ENCODE data around the gene KCNK10. TPM values are rescaled to one million over a fixed set of nuclear protein-coding genes. Genes with fewer than 3 reads are reported as not detected.

Gene KCNK10
- polyA plus RNA-seq, 2 of the 4 experiments (the other 2 are of a cell fraction) = not detected

DNA sequence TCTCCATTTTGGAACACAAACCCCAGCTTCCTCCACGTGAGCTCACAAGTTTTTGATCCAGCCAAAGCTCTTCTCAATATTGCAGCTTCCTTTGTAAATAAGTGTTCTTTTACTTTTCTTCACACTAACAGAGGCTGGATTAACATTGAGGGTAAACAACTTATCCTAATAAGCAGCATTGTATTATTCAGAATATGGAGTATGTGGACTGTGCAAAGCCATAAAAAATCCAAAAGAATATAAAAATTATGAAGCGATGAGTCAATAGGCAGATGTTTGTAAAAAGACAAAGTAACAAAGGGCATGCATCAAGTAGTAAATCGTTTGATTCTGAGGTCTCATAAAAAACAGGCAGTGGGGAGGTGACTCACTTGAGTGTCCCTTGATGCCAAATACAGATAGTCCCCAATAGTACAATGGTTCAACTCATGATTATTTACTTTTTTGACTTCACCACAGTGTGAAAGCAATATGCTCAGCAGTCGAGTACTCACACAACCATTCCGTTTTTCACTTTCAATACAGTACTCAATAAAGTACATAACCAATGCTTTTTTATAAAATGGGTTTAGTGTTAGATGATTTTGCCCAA is 23.1 kb upstream of the KCNK10 start:
- CTCF ChIA-PET = no interaction called here

GRCh38 chr14:88342980-88343379 is 19.9 kb upstream of the KCNK10 start:
- Histone ChIP-seq H3K4me2 (no peak overlapping the region), H3K9me3 (no peaks in the 10 kb centered on the region), H3K4me3 (no peak overlapping the region), H3K4me1 (peaks cover 6% of the 10 kb centered on the region; the same call in 1 of the 3 replicates), H3K27ac (no peak overlapping the region)
- POLR2A ChIA-PET = no interaction called here
- ATAC-seq = no peak
- no peak for FAIRE-seq
- TF ChIP-seq HDAC2 (IDR thresholded peaks at IDR 0.05) = no peak
- CTCF ChIA-PET = no interaction called here
- WGBS (ENCODE audit: missing lambda C conversion rate) = 92% methylated on average over 2 of the region's 2 CpGs
- DNase-seq (ENCODE audit: low read depth in 1 of 2, low spot score in 1 of 2) = no peak

More for the DNA sequence above, 23.1 kb upstream of the KCNK10 start:
- TF ChIP-seq, protein P1, sequence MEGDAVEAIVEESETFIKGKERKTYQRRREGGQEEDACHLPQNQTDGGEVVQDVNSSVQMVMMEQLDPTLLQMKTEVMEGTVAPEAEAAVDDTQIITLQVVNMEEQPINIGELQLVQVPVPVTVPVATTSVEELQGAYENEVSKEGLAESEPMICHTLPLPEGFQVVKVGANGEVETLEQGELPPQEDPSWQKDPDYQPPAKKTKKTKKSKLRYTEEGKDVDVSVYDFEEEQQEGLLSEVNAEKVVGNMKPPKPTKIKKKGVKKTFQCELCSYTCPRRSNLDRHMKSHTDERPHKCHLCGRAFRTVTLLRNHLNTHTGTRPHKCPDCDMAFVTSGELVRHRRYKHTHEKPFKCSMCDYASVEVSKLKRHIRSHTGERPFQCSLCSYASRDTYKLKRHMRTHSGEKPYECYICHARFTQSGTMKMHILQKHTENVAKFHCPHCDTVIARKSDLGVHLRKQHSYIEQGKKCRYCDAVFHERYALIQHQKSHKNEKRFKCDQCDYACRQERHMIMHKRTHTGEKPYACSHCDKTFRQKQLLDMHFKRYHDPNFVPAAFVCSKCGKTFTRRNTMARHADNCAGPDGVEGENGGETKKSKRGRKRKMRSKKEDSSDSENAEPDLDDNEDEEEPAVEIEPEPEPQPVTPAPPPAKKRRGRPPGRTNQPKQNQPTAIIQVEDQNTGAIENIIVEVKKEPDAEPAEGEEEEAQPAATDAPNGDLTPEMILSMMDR (IDR thresholded peaks at IDR 0.05) = no peak
- no peak for TF ChIP-seq RCOR1 (IDR thresholded peaks at IDR 0.05; ENCODE audit: low read depth, low read length)
- peak; percentile 78 for TF ChIP-seq GATA3 (IDR thresholded peaks at IDR 0.05; ENCODE audit: borderline replicate concordance)
- POLR2A ChIA-PET = interaction anchor here (1.0 kb wide), 1 partner anchor 150 kb away, joined by 3 read pairs; no protein-coding TSS in a partner anchor
- WGBS (ENCODE audit: missing lambda C conversion rate) = 5% methylated on average over 5 of the region's 5 CpGs
- Histone ChIP-seq H3K27ac (no peak overlapping the region), H3K9me3 (no peaks in the 10 kb centered on the region), H3K4me1 (peaks cover 6% of the 10 kb centered on the region; the same call in 1 of the 3 replicates), H3K4me3 (no peak overlapping the region), H3K4me2 (peak overlapping the region; percentile 24; the same call in 1 of the 3 replicates)
- FAIRE-seq = no peak
- peak in 1 of 2 experiments; percentile 56; a peak in 2 of 6 replicates for ATAC-seq
- DNase-seq (ENCODE audit: low read depth in 1 of 2, low spot score in 1 of 2) = peak in 1 of 2 experiments; percentile 18

GRCh38 chr14:88340357-88340756 is 17.3 kb upstream of the KCNK10 start:
- H3K9me3 ChIP-seq = no peaks in the 10 kb centered on the region
- ChIA-PET CTCF (no interaction called here), POLR2A (no interaction called here)
- no peak for ATAC-seq
- H3K4me3 ChIP-seq = no peak overlapping the region
- TF ChIP-seq CBX8 (IDR thresholded peaks at IDR 0.05) = no peak
- no peak for TF ChIP-seq EHMT2 (IDR thresholded peaks at IDR 0.05; ENCODE audit: low read depth)
- TF ChIP-seq HDAC2 (IDR thresholded peaks at IDR 0.05) = no peak
- TF ChIP-seq PHF8 (IDR thresholded peaks at IDR 0.05; ENCODE audit: borderline replicate concordance, low read depth) = no peak
- TF ChIP-seq, protein P2, sequence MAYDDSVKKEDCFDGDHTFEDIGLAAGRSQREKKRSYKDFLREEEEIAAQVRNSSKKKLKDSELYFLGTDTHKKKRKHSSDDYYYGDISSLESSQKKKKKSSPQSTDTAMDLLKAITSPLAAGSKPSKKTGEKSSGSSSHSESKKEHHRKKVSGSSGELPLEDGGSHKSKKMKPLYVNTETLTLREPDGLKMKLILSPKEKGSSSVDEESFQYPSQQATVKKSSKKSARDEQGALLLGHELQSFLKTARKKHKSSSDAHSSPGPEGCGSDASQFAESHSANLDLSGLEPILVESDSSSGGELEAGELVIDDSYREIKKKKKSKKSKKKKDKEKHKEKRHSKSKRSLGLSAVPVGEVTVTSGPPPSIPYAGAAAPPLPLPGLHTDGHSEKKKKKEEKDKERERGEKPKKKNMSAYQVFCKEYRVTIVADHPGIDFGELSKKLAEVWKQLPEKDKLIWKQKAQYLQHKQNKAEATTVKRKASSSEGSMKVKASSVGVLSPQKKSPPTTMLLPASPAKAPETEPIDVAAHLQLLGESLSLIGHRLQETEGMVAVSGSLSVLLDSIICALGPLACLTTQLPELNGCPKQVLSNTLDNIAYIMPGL (CRISPR knock-in tag; IDR thresholded peaks at IDR 0.05; ENCODE audit: borderline replicate concordance) = no peak
- no peak for TF ChIP-seq KDM1A (IDR thresholded peaks at IDR 0.05; ENCODE audit: low read depth)
- TF ChIP-seq TP53 (CRISPR knock-in tag; IDR thresholded peaks at IDR 0.05) = no peak
- TF ChIP-seq, protein P3, sequence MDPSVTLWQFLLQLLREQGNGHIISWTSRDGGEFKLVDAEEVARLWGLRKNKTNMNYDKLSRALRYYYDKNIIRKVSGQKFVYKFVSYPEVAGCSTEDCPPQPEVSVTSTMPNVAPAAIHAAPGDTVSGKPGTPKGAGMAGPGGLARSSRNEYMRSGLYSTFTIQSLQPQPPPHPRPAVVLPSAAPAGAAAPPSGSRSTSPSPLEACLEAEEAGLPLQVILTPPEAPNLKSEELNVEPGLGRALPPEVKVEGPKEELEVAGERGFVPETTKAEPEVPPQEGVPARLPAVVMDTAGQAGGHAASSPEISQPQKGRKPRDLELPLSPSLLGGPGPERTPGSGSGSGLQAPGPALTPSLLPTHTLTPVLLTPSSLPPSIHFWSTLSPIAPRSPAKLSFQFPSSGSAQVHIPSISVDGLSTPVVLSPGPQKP (IDR thresholded peaks at IDR 0.05; ENCODE audit: low read depth, low read length) = no peak
- TF ChIP-seq HOXB5 (CRISPR knock-in tag; IDR thresholded peaks at IDR 0.05) = no peak
- TF ChIP-seq, protein P4, sequence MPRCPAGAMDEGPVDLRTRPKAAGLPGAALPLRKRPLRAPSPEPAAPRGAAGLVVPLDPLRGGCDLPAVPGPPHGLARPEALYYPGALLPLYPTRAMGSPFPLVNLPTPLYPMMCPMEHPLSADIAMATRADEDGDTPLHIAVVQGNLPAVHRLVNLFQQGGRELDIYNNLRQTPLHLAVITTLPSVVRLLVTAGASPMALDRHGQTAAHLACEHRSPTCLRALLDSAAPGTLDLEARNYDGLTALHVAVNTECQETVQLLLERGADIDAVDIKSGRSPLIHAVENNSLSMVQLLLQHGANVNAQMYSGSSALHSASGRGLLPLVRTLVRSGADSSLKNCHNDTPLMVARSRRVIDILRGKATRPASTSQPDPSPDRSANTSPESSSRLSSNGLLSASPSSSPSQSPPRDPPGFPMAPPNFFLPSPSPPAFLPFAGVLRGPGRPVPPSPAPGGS (IDR thresholded peaks at IDR 0.05) = no peak
- no peak for TF ChIP-seq ESRRA (IDR thresholded peaks at IDR 0.05; ENCODE audit: borderline replicate concordance, low read length)
- TF ChIP-seq, protein P5, sequence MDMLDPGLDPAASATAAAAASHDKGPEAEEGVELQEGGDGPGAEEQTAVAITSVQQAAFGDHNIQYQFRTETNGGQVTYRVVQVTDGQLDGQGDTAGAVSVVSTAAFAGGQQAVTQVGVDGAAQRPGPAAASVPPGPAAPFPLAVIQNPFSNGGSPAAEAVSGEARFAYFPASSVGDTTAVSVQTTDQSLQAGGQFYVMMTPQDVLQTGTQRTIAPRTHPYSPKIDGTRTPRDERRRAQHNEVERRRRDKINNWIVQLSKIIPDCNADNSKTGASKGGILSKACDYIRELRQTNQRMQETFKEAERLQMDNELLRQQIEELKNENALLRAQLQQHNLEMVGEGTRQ (IDR thresholded peaks at IDR 0.05) = no peak
- no peak for TF ChIP-seq RARB (CRISPR knock-in tag; IDR thresholded peaks at IDR 0.05)
- TF ChIP-seq CHD4 (IDR thresholded peaks at IDR 0.05; ENCODE audit: borderline replicate concordance) = no peak
- no peak for TF ChIP-seq E2F6 (IDR thresholded peaks at IDR 0.05; ENCODE audit: borderline replicate concordance, low read depth)
- TF ChIP-seq BHLHE40 (IDR thresholded peaks at IDR 0.05; ENCODE audit: low read depth, low read length) = no peak
- no peak for TF ChIP-seq ZFP36 (IDR thresholded peaks at IDR 0.05; ENCODE audit: borderline replicate concordance, partially characterized antibody)
- no peak for TF ChIP-seq NPAS2 (CRISPR knock-in tag; IDR thresholded peaks at IDR 0.05; ENCODE audit: borderline replicate concordance)
- no peaks in the 10 kb centered on the region for H3K4me1 ChIP-seq
- FAIRE-seq = no peak
- no peak for DNase-seq (ENCODE audit: low read depth in 1 of 2, low spot score in 1 of 2)
- H3K27ac ChIP-seq = no peak overlapping the region
- H3K4me2 ChIP-seq = no peak overlapping the region
